IMR-90 (cell line): ENCODE measurements around the gene CABP7.

ENCODE experiments used
- CEBPB ChIP-seq: IDR thresholded peaks from 2 replicates; pipeline ENCODE4 v1.6.1; 2012; ENCODE audit warnings: low read depth, low read length, improper control_type of control experiment
- POLR2A ChIP-seq: IDR thresholded peaks from 2 replicates; pipeline ENCODE4 v1.6.1; 2012; ENCODE audit warnings: mild to moderate bottlenecking, low read depth, low read length
- RCOR1 ChIP-seq: IDR thresholded peaks from 2 replicates; pipeline ENCODE4 v1.6.1; 2012; ENCODE audit warnings: mild to moderate bottlenecking, low read length, improper control_type of control experiment; ENCODE audit not compliant: insufficient replicate concordance
- RFX5 ChIP-seq: IDR thresholded peaks from 2 replicates; pipeline ENCODE4 v1.8.0; 2012; ENCODE audit warnings: low read depth, mild to moderate bottlenecking, low read length, moderate library complexity
- TF ChIP-seq, protein P1 (sequence below): fragments of 150-350 bp; IDR thresholded peaks from 2 replicates; pipeline ENCODE4 v1.6.1; 2016; ENCODE audit warnings: low read depth, mild to moderate bottlenecking, low read length, moderate library complexity, borderline replicate concordance
- TF ChIP-seq, protein P2 (sequence below): conservative IDR thresholded peaks from 2 replicates; pipeline ENCODE4 v1.5.1; 2012; ENCODE audit warnings: mild to moderate bottlenecking, low read depth, low read length, improper control_type of control experiment
- TF ChIP-seq, protein P3 (sequence below): fragments of 150-350 bp; IDR thresholded peaks from 2 replicates; pipeline ENCODE4 v1.6.1; 2017; ENCODE audit warnings: mild to moderate bottlenecking, antibody characterized with exemption, low read length, low read depth

DNA sequence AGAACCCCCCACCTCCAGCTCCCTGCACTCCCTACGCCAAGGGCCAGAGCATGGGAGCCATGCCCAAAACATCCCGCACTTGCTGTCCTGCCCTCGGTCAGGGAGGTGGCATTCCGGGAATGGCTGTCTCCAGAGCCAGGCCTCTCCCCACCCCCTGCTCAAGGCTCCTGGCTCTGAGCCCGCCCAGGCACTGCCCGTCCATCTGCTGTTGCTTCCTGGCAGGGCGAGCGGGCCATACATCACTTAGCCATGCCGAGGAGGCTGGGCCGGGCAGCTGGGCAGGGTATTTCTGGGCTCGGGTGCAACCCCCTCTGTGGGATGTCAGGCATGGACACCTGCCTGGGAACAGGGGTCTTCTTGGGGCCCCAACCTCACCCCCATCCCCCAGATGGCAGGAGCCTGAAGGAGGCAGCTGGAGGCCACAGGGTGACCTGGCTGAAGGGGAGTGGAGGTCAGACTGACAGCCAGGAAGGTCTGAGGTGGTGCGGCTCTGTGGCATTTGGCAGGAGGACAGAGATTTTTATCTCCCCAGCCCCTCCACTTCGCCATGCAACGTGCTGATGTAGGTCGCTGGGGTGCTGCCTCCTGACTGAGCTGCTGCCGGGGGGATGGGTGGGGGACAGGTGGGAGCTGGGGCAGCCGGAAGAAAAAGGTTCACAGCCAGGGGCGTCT, 8.7 kb upstream of the CABP7 start:
- TF ChIP-seq, protein P1, sequence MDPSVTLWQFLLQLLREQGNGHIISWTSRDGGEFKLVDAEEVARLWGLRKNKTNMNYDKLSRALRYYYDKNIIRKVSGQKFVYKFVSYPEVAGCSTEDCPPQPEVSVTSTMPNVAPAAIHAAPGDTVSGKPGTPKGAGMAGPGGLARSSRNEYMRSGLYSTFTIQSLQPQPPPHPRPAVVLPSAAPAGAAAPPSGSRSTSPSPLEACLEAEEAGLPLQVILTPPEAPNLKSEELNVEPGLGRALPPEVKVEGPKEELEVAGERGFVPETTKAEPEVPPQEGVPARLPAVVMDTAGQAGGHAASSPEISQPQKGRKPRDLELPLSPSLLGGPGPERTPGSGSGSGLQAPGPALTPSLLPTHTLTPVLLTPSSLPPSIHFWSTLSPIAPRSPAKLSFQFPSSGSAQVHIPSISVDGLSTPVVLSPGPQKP = no peak
- TF ChIP-seq, protein P2, sequence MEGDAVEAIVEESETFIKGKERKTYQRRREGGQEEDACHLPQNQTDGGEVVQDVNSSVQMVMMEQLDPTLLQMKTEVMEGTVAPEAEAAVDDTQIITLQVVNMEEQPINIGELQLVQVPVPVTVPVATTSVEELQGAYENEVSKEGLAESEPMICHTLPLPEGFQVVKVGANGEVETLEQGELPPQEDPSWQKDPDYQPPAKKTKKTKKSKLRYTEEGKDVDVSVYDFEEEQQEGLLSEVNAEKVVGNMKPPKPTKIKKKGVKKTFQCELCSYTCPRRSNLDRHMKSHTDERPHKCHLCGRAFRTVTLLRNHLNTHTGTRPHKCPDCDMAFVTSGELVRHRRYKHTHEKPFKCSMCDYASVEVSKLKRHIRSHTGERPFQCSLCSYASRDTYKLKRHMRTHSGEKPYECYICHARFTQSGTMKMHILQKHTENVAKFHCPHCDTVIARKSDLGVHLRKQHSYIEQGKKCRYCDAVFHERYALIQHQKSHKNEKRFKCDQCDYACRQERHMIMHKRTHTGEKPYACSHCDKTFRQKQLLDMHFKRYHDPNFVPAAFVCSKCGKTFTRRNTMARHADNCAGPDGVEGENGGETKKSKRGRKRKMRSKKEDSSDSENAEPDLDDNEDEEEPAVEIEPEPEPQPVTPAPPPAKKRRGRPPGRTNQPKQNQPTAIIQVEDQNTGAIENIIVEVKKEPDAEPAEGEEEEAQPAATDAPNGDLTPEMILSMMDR = no peak
- TF ChIP-seq CEBPB (no peak), POLR2A (no peak), RFX5 (no peak), RCOR1 (no peak)
- TF ChIP-seq, protein P3, sequence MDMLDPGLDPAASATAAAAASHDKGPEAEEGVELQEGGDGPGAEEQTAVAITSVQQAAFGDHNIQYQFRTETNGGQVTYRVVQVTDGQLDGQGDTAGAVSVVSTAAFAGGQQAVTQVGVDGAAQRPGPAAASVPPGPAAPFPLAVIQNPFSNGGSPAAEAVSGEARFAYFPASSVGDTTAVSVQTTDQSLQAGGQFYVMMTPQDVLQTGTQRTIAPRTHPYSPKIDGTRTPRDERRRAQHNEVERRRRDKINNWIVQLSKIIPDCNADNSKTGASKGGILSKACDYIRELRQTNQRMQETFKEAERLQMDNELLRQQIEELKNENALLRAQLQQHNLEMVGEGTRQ = no peak
